Activated effector memory CD4-positive, alpha-beta T cell treated with Interleukin-2 at 50 U/mL for 16 hours (primary cell): Measurements from ENCODE around the gene MYO5A.

ENCODE experiments used
- DNase-seq: peaks from one replicate; pipeline ENCODE4 v3.0.0-alpha.2; 2020

The MYO5A gene

GRCh38 chr15:52415628-52416027, 113.1 kb downstream of the MYO5A start:
- no peak for DNase-seq

- DNase-seq = no peak
Observed at GRCh38 chr15:52414936-52415335, 113.7 kb downstream of the MYO5A start.

- DNase-seq = no peak
Observed at GRCh38 chr15:52408823-52409222, 119.9 kb downstream of the MYO5A start.

- DNase-seq = no peak
Observed at GRCh38 chr15:52407374-52407773, 121.3 kb downstream of the MYO5A start.

- DNase-seq = no peak
Observed at GRCh38 chr15:52406601-52407000, 122.1 kb downstream of the MYO5A start.

GRCh38 chr15:52405856-52406255, 122.8 kb downstream of the MYO5A start:
- no peak for DNase-seq

- DNase-seq = no peak
Observed at GRCh38 chr15:52397118-52397517, 131.6 kb downstream of the MYO5A start.

GRCh38 chr15:52394118-52394517, 134.6 kb downstream of the MYO5A start:
- no peak for DNase-seq

- no peak for DNase-seq
Observed at GRCh38 chr15:52392008-52392687, 136.5 kb downstream of the MYO5A start.

- no peak for DNase-seq
Observed at GRCh38 chr15:52391069-52391468, 137.6 kb downstream of the MYO5A start.

GRCh38 chr15:52385670-52386069, 143.0 kb downstream of the MYO5A start:
- no peak for DNase-seq

- no peak for DNase-seq
Observed at GRCh38 chr15:52383100-52383588, 145.5 kb downstream of the MYO5A start.

GRCh38 chr15:52382647-52383046, 146.0 kb downstream of the MYO5A start:
- no peak for DNase-seq

- DNase-seq = no peak
Observed at GRCh38 chr15:52379395-52380106, 149.1 kb downstream of the MYO5A start.

GRCh38 chr15:52378746-52379394, 149.8 kb downstream of the MYO5A start:
- DNase-seq = no peak

- no peak for DNase-seq
Observed at GRCh38 chr15:52370010-52370409, 158.7 kb downstream of the MYO5A start.

- DNase-seq = no peak
Observed at GRCh38 chr15:52369455-52369854, 159.2 kb downstream of the MYO5A start.

- no peak for DNase-seq
Observed at GRCh38 chr15:52369030-52369429, 159.7 kb downstream of the MYO5A start.

- DNase-seq = no peak
Observed at GRCh38 chr15:52368402-52368801, 160.3 kb downstream of the MYO5A start.

- no peak for DNase-seq
Observed at GRCh38 chr15:52362497-52362896, 166.2 kb downstream of the MYO5A start.

GRCh38 chr15:52361975-52362494, 166.6 kb downstream of the MYO5A start:
- DNase-seq = no peak

GRCh38 chr15:52361494-52361893, 167.2 kb downstream of the MYO5A start:
- no peak for DNase-seq
